ENCODE results near the gene NAPA.
A peak's percentile ranks its signal among the peaks of the same experiment; 100 is the strongest.

The NAPA gene

DNA sequence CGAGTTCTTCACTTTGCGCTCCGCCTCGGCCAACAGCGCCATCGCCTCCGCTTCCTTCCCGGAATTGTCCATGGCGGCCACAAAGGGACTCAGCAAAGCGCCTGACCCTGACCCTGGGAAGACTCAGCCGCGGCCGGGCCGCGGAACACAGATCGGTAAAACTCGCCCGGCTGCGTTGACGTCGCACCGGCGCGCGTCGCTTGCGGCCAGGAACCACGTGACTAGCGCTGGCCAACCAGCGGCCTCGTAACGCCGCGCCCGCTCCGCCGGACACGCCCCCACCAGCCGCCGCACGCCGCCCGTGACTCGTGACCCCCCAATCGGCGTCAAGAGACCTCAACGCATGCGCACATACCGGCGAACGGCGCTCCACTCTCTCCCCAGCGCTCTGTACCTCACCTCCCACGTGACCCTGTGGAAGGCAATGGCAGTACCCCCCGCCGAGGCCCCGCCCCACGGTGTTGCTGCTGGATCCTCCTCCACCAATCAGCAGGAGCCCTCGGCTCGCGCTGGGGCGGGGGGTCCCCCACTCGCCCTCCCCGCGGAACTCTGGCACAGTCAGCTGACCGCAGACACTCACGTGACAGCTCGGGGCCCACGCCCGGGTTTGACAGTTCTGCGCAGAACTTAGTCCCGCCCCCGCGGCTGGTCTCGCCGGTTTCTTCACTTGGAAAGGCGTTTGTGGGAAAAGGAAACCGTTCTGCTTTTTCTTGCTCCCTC is at the start of gene NAPA:
Gene NAPA, minus strand, starts transcription at position 195 of the 720 bp plus-strand sequence. Its CDS starts 123 bp downstream, at position 72.
- TF ChIP-seq CTCF (IDR thresholded peaks at IDR 0.05; ENCODE audit: control insufficient read depth, insufficient read depth, low read depth, low read length, missing control alignments) = no peak
- DNase-seq (ENCODE audit: low read depth) = peak; percentile 99
- H3K4me3 ChIP-seq (ENCODE audit: control insufficient read depth, low read depth, low read length) = peak within 1 kb of the TSS; percentile 75

GRCh38 chr19:47564081-47564480 is 49.2 kb upstream of the NAPA start:
- no peak for DNase-seq (ENCODE audit: low read depth)
- no peak for TF ChIP-seq CTCF (IDR thresholded peaks at IDR 0.05; ENCODE audit: control insufficient read depth, insufficient read depth, low read depth, low read length, missing control alignments)
- no peak overlapping the region for H3K4me3 ChIP-seq (ENCODE audit: control insufficient read depth, low read depth, low read length)

GRCh38 chr19:47561440-47562057 is 46.7 kb upstream of the NAPA start:
- no peak for DNase-seq (ENCODE audit: low read depth)
- H3K4me3 ChIP-seq (ENCODE audit: control insufficient read depth, low read depth, low read length) = no peak overlapping the region
- no peak for TF ChIP-seq CTCF (IDR thresholded peaks at IDR 0.05; ENCODE audit: control insufficient read depth, insufficient read depth, low read depth, low read length, missing control alignments)

- no peak overlapping the region for H3K4me3 ChIP-seq (ENCODE audit: control insufficient read depth, low read depth, low read length)
- TF ChIP-seq CTCF (IDR thresholded peaks at IDR 0.05; ENCODE audit: control insufficient read depth, insufficient read depth, low read depth, low read length, missing control alignments) = no peak
- DNase-seq (ENCODE audit: low read depth) = no peak
Observed at GRCh38 chr19:47560999-47561398, 46.1 kb upstream of the NAPA start.

DNA sequence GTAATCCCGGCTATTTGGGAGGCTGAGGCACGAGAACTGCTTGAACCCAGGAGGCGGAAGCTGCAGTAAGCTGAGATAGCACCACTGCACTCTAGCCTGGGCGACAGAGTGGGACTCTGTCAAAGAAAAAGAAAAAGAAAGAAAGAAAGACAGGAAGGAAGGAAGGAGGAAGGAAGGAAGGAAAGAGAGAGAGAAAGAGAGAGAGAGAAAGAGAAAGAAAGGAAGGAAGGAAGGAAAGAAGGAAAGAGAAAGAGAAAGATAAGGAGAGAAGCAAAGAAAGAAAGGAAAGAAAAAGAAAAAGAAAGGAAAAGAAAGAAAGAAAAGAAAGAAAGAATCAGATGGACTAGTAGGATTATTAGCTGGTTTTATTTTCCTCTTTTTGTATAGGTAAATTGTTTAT is 35.3 kb upstream of the NAPA start:
- no peak for TF ChIP-seq CTCF (IDR thresholded peaks at IDR 0.05; ENCODE audit: control insufficient read depth, insufficient read depth, low read depth, low read length, missing control alignments)
- no peak for DNase-seq (ENCODE audit: low read depth)
- no peak overlapping the region for H3K4me3 ChIP-seq (ENCODE audit: control insufficient read depth, low read depth, low read length)

- no peak for DNase-seq (ENCODE audit: low read depth)
- no peak overlapping the region for H3K4me3 ChIP-seq (ENCODE audit: control insufficient read depth, low read depth, low read length)
- no peak for TF ChIP-seq CTCF (IDR thresholded peaks at IDR 0.05; ENCODE audit: control insufficient read depth, insufficient read depth, low read depth, low read length, missing control alignments)
Observed at GRCh38 chr19:47549261-47549862, 34.5 kb upstream of the NAPA start.
